Large intestine (tissue), 3 donors: ENCODE data around the gene ITGA1. TPM values are rescaled to one million over a fixed set of nuclear protein-coding genes. Genes with fewer than 3 reads are reported as not detected.
A peak's percentile ranks its signal among the peaks of the same experiment; 100 is the strongest.

Source experiments
- DNase-seq, 2 donors: peaks; one replicate each; pipeline versions ENCODE4 v3.0.0 to v3.0.0-alpha.2; 2013
- H3K27ac ChIP-seq: one replicate; pipeline ENCODE4 v1.5.1; 2013; ENCODE audit warnings: low read length
- H3K27me3 ChIP-seq: 2 replicates; pipeline ENCODE4 v1.6.1; 2013; ENCODE audit warnings: low read length; ENCODE audit not compliant: control insufficient read depth, insufficient read depth
- H3K36me3 ChIP-seq: 2 replicates; pipeline ENCODE4 v1.6.1; 2013; ENCODE audit warnings: low read length; ENCODE audit not compliant: control insufficient read depth, insufficient read depth
- H3K4me1 ChIP-seq: one replicate; pipeline ENCODE4 v1.6.1; 2013; ENCODE audit warnings: low read length; ENCODE audit not compliant: control insufficient read depth, insufficient read depth
- H3K4me3 ChIP-seq: one replicate; pipeline ENCODE4 v1.5.1; 2013; ENCODE audit warnings: low read length
- H3K9me3 ChIP-seq: one replicate; pipeline ENCODE4 v1.6.1; 2013; ENCODE audit warnings: mild to moderate bottlenecking, low read depth, low read length, moderate library complexity; ENCODE audit not compliant: control insufficient read depth
- WGBS: methylation state at CpG from one replicate; pipeline ENCODE4 v1.1.5; 2013; ENCODE audit warnings: low lambda C conversion rate; ENCODE audit not compliant: insufficient coverage; 5-methylcytosine and 5-hydroxymethylcytosine counted together
- polyA plus RNA-seq: library from polyadenylated mRNA; unstranded; fragments of 120-200 nt; gene quantifications from one replicate; pipeline ENCODE4 v1.2.1, GENCODE V29; 2013

The ITGA1 gene
- polyA plus RNA-seq, 1 donor, result 30.8 TPM

DNA sequence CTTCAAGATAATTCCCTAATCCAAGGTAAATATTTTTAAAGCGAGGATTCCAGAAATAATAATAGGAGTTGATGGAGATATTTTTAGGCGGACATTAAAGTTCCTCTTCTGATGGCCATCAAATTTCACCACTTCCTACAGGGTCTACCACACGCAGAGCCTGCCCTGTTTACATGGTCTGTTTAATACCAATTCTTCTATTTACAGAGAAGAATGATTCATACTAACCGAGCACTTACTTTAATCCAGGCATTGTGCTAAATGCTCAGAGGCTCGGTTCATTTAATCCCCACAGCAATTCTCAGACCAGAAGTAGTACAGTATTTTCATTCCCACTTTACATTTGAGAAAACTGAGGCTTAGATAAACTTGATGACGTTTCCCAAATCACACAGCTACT lies 3.0 kb upstream of the ITGA1 start:
- no peak for DNase-seq
- Histone ChIP-seq H3K27me3 (no peaks in the 10 kb centered on the region), H3K4me3 (no peak overlapping the region), H3K36me3 (no peaks in the 10 kb centered on the region), H3K27ac (no peak overlapping the region), H3K4me1 (peaks cover 5% of the 10 kb centered on the region), H3K9me3 (no peaks in the 10 kb centered on the region)
- 100% methylated on average over 2 of the region's 6 CpGs for WGBS

DNA sequence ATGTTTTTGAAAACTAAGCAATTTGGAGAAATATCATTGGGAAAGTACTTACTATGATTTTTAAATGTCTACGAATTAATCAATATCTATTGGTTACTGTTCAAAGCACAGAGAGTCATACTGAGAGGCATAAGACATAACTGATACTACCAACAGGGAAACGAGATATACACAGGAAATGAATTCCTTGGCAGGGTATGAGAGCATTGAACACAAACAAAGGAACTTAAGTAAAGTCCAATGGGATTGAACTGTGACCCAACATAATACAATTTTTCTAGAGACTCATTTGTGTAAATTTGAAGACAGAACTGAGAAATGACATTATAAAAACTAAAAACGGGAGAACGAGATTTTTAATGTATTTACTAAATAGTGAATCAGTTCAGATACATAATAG lies 1.3 kb upstream of the ITGA1 start:
- Histone ChIP-seq H3K36me3 (no peaks in the 10 kb centered on the region), H3K9me3 (no peaks in the 10 kb centered on the region), H3K4me1 (peaks cover 5% of the 10 kb centered on the region), H3K27ac (peak overlapping the region; percentile 79), H3K4me3 (no peak overlapping the region), H3K27me3 (no peaks in the 10 kb centered on the region)
- 100% methylated on average over 1 of the region's 4 CpGs for WGBS
- DNase-seq, result peak in 1 of 2 donors; percentile 43

DNA sequence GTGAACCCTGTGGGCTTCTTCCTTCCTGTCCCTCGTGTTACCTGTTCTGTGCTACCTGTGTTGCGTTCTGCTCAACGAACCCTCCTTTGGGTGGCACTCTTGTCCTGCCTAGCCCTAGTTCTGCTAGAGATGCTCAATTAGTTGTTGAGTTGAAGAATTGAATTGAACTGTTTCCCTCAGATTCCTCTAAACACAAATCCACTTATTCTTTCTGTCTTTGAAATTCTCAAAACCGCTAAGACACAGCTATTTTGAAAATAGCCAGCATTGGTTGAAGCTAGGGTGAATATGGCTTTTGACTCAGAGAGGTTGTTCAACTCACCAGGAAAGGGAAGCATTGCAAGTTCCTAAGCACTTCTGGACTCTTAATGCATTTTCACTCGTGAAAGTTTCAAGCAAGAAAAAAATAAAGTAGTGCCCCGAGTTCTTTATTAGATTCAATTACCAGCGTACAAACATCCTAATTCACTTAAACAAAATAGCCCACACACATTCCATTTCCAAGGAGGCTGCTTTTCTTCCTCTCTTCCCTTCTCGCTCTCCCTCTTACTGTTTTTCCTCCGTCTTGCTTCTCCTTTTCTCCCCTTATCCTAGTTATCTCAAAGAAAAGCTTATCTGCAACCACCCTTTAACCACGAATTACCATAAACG lies 642 bp upstream of the ITGA1 start:
- Histone ChIP-seq H3K27ac (peak overlapping the region; percentile 79), H3K4me1 (peaks cover 5% of the 10 kb centered on the region), H3K27me3 (no peaks in the 10 kb centered on the region), H3K4me3 (peak overlapping the region; percentile 63), H3K36me3 (no peaks in the 10 kb centered on the region), H3K9me3 (no peaks in the 10 kb centered on the region)
- peak; percentile 38 to 72 for DNase-seq
- WGBS, result 0% methylated on average over 4 of the region's 11 CpGs

DNA sequence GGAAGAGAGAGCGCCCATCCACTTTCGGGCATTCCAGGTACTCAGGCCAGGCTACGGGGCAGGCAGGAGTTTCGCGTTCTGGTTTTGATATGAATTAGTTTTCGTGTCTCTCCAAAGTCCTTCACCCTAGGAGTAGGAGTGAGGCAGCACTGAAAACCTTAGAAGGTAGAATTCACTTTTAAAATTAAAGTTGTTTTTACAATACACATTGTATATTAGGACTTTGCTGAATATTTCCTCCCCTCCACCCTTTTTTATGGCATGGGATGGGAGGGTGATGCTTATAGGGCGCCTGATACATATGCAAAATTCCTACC lies 747 bp downstream of the ITGA1 start:
- Histone ChIP-seq H3K36me3 (no peaks in the 10 kb centered on the region), H3K27ac (peak overlapping the region; percentile 79), H3K9me3 (no peaks in the 10 kb centered on the region), H3K27me3 (no peaks in the 10 kb centered on the region), H3K4me3 (peak overlapping the region; percentile 63), H3K4me1 (peaks cover 5% of the 10 kb centered on the region)
- no CpG with 5 or more reads among the region's 7 CpGs for WGBS
- no peak for DNase-seq

DNA sequence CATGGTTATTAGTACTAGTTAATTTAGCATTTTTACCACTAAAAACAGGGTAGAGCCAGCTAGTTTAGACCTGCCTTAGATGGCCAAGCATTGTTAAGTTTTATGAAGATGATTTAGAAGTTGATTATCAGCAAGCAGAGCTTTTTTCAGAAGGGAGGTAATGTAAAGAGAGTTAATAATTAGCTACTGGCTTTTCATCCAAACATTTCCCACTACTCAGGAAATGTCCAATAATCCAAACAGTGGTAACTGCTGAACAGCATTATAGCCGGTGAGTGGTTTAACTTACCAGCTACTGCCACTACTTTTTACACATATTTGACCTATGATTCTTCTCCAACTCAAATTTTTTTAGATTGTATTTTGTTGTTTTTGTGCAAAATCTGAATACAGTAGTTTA lies 1.7 kb downstream of the ITGA1 start:
- H3K27ac ChIP-seq, result no peak overlapping the region
- H3K9me3 ChIP-seq, result no peaks in the 10 kb centered on the region
- H3K4me3 ChIP-seq, result peak overlapping the region; percentile 63
- 0% methylated on average over 1 of the region's 1 CpG for WGBS
- peaks cover 5% of the 10 kb centered on the region for H3K4me1 ChIP-seq
- no peaks in the 10 kb centered on the region for H3K27me3 ChIP-seq
- no peaks in the 10 kb centered on the region for H3K36me3 ChIP-seq
- DNase-seq, result peak in 1 of 2 donors; percentile 64

DNA sequence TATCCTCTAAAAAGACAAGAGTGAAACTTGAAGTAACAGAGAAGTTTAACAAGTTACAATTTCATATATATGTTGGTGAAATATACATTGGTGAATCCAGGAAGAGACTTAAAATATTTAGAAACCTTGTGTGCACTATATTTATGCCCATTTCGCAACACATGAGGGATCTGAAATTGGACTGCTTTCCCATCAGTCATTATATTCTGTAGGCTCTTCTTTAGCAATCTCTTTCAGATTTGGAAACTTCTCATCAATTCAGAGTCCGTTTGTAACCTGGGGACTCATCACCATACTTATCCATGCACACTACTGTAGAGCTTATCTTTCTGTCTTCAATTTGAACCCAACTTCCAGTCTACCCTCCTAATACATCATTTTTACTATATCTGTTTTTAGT lies 2.1 kb downstream of the ITGA1 start:
- 76% methylated on average over 2 of the region's 2 CpGs for WGBS
- H3K27ac ChIP-seq, result no peak overlapping the region
- H3K4me1 ChIP-seq, result peaks cover 5% of the 10 kb centered on the region
- no peaks in the 10 kb centered on the region for H3K36me3 ChIP-seq
- no peaks in the 10 kb centered on the region for H3K9me3 ChIP-seq
- peak overlapping the region; percentile 63 for H3K4me3 ChIP-seq
- no peaks in the 10 kb centered on the region for H3K27me3 ChIP-seq
- DNase-seq, result no peak

DNA sequence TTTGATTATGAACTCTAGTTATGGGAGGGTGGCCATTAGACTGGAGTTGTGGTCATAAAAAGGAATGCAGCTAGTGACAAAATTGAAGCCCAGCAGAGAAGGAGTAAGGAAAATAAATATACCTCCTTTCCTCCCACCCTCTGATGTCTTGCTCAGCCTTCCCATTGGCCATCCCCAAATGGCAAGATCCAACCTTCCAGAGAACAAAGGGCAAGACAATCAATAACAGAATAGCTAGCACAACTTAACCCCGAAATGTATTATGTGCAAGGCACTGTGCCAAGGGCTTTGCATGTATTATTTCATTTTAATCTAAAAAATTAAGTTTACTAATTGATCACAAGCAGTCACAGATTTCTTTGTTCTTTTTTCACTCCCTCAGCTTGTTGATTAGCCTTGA lies 3.6 kb downstream of the ITGA1 start:
- Histone ChIP-seq H3K36me3 (no peaks in the 10 kb centered on the region), H3K4me1 (peaks cover 4% of the 10 kb centered on the region), H3K4me3 (no peak overlapping the region), H3K27me3 (no peaks in the 10 kb centered on the region), H3K9me3 (no peaks in the 10 kb centered on the region), H3K27ac (no peak overlapping the region)
- no CpG with 5 or more reads among the region's 1 CpG for WGBS
- DNase-seq, result no peak

DNA sequence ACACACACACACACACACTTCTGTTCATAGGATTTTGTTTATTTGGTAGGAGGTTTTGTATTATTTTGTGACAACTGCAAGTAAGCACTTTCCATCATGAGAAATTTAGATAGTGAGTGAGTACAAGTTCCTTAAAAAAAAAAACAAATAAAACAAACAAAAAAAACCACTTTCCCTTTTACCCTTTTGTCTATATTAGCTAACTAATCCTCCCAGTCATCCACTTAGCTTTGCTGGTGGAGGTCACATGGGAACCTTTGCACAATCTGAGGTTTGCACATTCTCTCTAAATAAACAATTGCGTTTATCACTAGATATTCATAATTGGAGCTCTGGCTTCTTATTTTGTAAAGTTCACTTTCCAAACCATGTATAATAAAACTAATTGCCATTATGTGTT lies 6.8 kb downstream of the ITGA1 start:
- no CpG with 5 or more reads among the region's 1 CpG for WGBS
- peak in 1 of 2 donors; percentile 31 for DNase-seq
- Histone ChIP-seq H3K4me1 (no peaks in the 10 kb centered on the region), H3K9me3 (no peaks in the 10 kb centered on the region), H3K27me3 (no peaks in the 10 kb centered on the region), H3K36me3 (no peaks in the 10 kb centered on the region), H3K4me3 (no peak overlapping the region), H3K27ac (no peak overlapping the region)

DNA sequence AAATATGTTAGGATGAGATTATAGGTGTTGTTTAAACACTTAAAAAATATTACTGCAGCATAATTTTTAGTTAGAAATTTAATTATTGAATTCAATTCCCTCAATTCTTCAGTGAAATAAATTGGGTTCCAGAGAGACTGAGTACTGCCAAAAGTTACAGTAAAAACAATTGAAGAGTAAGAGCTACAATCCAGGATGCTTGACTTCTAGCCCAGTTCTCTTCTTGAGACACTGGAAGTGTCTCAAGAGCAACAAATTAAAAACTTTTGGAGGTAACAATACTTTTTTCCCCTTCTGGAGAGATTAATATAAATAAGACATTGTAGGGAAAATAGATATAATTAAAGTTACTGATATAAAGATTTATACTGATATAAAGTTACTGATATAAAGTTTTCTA lies 8.3 kb downstream of the ITGA1 start:
- no peak for DNase-seq
- Histone ChIP-seq H3K4me1 (no peaks in the 10 kb centered on the region), H3K27ac (no peak overlapping the region), H3K9me3 (no peaks in the 10 kb centered on the region), H3K4me3 (no peak overlapping the region), H3K36me3 (no peaks in the 10 kb centered on the region), H3K27me3 (no peaks in the 10 kb centered on the region)

DNA sequence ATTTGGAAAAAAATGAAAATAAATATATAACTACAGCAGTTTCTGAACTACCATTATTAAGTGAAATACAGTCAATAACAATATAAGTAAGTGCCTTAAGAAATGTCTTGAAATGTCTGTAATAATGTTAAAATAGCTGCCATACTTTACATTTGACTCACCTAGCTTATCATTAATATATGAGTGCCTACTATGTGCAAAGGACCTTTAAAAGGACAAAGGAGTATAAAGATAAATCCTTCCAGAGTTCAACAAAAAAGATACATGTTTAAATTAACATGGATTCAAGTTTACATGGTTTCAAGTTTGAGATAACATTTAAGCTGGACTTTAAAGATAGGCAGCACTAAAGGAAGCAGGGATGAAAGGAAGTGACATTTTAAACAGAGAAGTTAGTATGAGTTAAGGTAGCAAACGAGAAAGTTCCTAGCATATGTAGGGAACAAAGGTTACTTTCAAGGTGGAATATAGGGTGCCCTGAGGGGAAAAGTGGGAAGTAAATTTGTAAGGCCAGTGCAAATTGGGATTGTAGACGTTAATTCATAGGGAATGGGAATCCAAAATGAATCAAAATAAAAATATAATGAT lies 8.9 kb downstream of the ITGA1 start:
- Histone ChIP-seq H3K9me3 (no peaks in the 10 kb centered on the region), H3K27ac (no peak overlapping the region), H3K4me3 (no peak overlapping the region), H3K4me1 (peaks cover 5% of the 10 kb centered on the region), H3K27me3 (no peaks in the 10 kb centered on the region), H3K36me3 (peaks cover 3% of the 10 kb centered on the region)
- no peak for DNase-seq
- 41% methylated on average over 2 of the region's 2 CpGs for WGBS

DNA sequence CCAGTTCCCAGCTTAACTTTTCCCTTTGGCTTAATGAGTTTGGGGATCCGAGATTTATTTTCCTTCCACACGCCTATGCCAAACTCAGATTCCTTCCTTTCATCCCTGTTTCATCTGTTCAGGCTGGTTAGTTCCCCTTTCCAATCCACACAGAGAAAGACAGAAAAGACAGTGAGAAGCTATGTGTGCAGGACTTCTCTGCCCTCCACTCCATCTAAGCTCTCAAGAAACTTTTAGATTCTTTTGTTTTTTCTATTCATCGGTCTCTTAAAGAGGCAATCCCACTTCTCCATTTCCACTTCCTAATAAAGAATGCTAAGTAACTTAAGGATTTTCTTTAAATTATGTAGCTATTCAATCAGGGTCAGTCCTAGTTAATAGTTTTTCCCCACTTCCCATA lies 11.2 kb downstream of the ITGA1 start:
- H3K4me3 ChIP-seq, result peak overlapping the region; percentile 71
- no peak for DNase-seq
- H3K36me3 ChIP-seq, result peaks cover 7% of the 10 kb centered on the region
- no peaks in the 10 kb centered on the region for H3K9me3 ChIP-seq
- WGBS, result no CpG with 5 or more reads among the region's 3 CpGs
- H3K27ac ChIP-seq, result peak overlapping the region; percentile 87
- H3K4me1 ChIP-seq, result peaks cover 12% of the 10 kb centered on the region
- H3K27me3 ChIP-seq, result no peaks in the 10 kb centered on the region
